ENCODE results near the gene UBAC2. TPM values are rescaled to one million over a fixed set of nuclear protein-coding genes. Genes with fewer than 3 reads are reported as not detected.

Gene UBAC2
- polyA plus RNA-seq, 4 donors = 56.2 to 92.6 (median 76.0) TPM

- WGBS, 3 donors = 17 to 55% (median 39%) methylated on average over 8 of the region's 8 CpGs
- FAIRE-seq = no peak
Observed at GRCh38 chr13:99159331-99160061, 41.2 kb upstream of the UBAC2 start.

GRCh38 chr13:99160415-99160814 lies 40.2 kb upstream of the UBAC2 start:
- no peak overlapping the region for H3K4me3 ChIP-seq (ENCODE audit: low read depth in 1 of 3, low read length in 3 of 3)
- H3K9me3 ChIP-seq (ENCODE audit: control insufficient read depth in 2 of 2, insufficient read depth in 1 of 2, low read depth in 1 of 2, low read length in 1 of 2) = no peaks in the 10 kb centered on the region
- FAIRE-seq = no peak
- no peak overlapping the region for H3K27ac ChIP-seq (ENCODE audit: low read depth in 1 of 3, low read length in 2 of 3)
- H3K36me3 ChIP-seq (ENCODE audit: control insufficient read depth in 3 of 3, insufficient read depth in 2 of 3, low read depth in 1 of 3, low read length in 3 of 3) = no peaks in the 10 kb centered on the region
- H3K4me1 ChIP-seq (ENCODE audit: control insufficient read depth in 3 of 3, insufficient read depth in 2 of 3, low read depth in 1 of 3, low read length in 2 of 3) = no peaks in the 10 kb centered on the region
- no peak for DNase-seq
- H3K27me3 ChIP-seq (ENCODE audit: control insufficient read depth in 3 of 3, insufficient read depth in 3 of 3, low read length in 3 of 3) = peaks cover 0 to 2% (median 0%) of the 10 kb centered on the region in 3 donors
- WGBS, 3 donors = 80 to 92% (median 84%) methylated on average over 4 of the region's 4 CpGs

More at GRCh38 chr13:99159331-99160061, 41.2 kb upstream of the UBAC2 start:
- Histone ChIP-seq H3K9me3 (ENCODE audit: control insufficient read depth in 2 of 2, insufficient read depth in 1 of 2, low read depth in 1 of 2, low read length in 1 of 2) (no peaks in the 10 kb centered on the region), H3K27me3 (ENCODE audit: control insufficient read depth in 3 of 3, insufficient read depth in 3 of 3, low read length in 3 of 3) (peaks cover 0 to 2% (median 0%) of the 10 kb centered on the region in 3 donors), H3K27ac (ENCODE audit: low read depth in 1 of 3, low read length in 2 of 3) (no peak overlapping the region), H3K36me3 (ENCODE audit: control insufficient read depth in 3 of 3, insufficient read depth in 2 of 3, low read depth in 1 of 3, low read length in 3 of 3) (no peaks in the 10 kb centered on the region), H3K4me3 (ENCODE audit: low read depth in 1 of 3, low read length in 3 of 3) (no peak overlapping the region), H3K4me1 (ENCODE audit: control insufficient read depth in 3 of 3, insufficient read depth in 2 of 3, low read depth in 1 of 3, low read length in 2 of 3) (no peaks in the 10 kb centered on the region)
- peak; percentile 10 to 56 for DNase-seq

GRCh38 chr13:99161512-99161911 lies 39.1 kb upstream of the UBAC2 start:
- Histone ChIP-seq H3K36me3 (ENCODE audit: control insufficient read depth in 3 of 3, insufficient read depth in 2 of 3, low read depth in 1 of 3, low read length in 3 of 3) (no peaks in the 10 kb centered on the region), H3K9me3 (ENCODE audit: control insufficient read depth in 2 of 2, insufficient read depth in 1 of 2, low read depth in 1 of 2, low read length in 1 of 2) (no peaks in the 10 kb centered on the region), H3K4me1 (ENCODE audit: control insufficient read depth in 3 of 3, insufficient read depth in 2 of 3, low read depth in 1 of 3, low read length in 2 of 3) (no peaks in the 10 kb centered on the region), H3K27ac (ENCODE audit: low read depth in 1 of 3, low read length in 2 of 3) (no peak overlapping the region), H3K4me3 (ENCODE audit: low read depth in 1 of 3, low read length in 3 of 3) (no peak overlapping the region), H3K27me3 (ENCODE audit: control insufficient read depth in 3 of 3, insufficient read depth in 3 of 3, low read length in 3 of 3) (peaks cover 0 to 2% (median 0%) of the 10 kb centered on the region in 3 donors)
- 70 to 86% (median 75%) methylated on average over 1 of the region's 1 CpG for WGBS, 3 donors
- DNase-seq (no peak), FAIRE-seq (no peak)

GRCh38 chr13:99162567-99163361 lies 37.9 kb upstream of the UBAC2 start:
- Histone ChIP-seq H3K4me3 (ENCODE audit: low read depth in 1 of 3, low read length in 3 of 3) (no peak overlapping the region), H3K9me3 (ENCODE audit: control insufficient read depth in 2 of 2, insufficient read depth in 1 of 2, low read depth in 1 of 2, low read length in 1 of 2) (no peaks in the 10 kb centered on the region), H3K27me3 (ENCODE audit: control insufficient read depth in 3 of 3, insufficient read depth in 3 of 3, low read length in 3 of 3) (peaks cover 0 to 2% (median 0%) of the 10 kb centered on the region in 3 donors), H3K27ac (ENCODE audit: low read depth in 1 of 3, low read length in 2 of 3) (no peak overlapping the region), H3K4me1 (ENCODE audit: control insufficient read depth in 3 of 3, insufficient read depth in 2 of 3, low read depth in 1 of 3, low read length in 2 of 3) (no peaks in the 10 kb centered on the region), H3K36me3 (ENCODE audit: control insufficient read depth in 3 of 3, insufficient read depth in 2 of 3, low read depth in 1 of 3, low read length in 3 of 3) (no peaks in the 10 kb centered on the region)
- WGBS, 3 donors = 86 to 88% (median 87%) methylated on average over 13 of the region's 13 CpGs
- no peak for DNase-seq
- no peak for FAIRE-seq

- no peaks in the 10 kb centered on the region for H3K9me3 ChIP-seq (ENCODE audit: control insufficient read depth in 2 of 2, insufficient read depth in 1 of 2, low read depth in 1 of 2, low read length in 1 of 2)
- no peaks in the 10 kb centered on the region for H3K4me1 ChIP-seq (ENCODE audit: control insufficient read depth in 3 of 3, insufficient read depth in 2 of 3, low read depth in 1 of 3, low read length in 2 of 3)
- FAIRE-seq (no peak), DNase-seq (no peak)
- no peaks in the 10 kb centered on the region for H3K36me3 ChIP-seq (ENCODE audit: control insufficient read depth in 3 of 3, insufficient read depth in 2 of 3, low read depth in 1 of 3, low read length in 3 of 3)
- 77 to 86% (median 81%) methylated on average over 5 of the region's 5 CpGs for WGBS, 3 donors
- no peaks in the 10 kb centered on the region for H3K27me3 ChIP-seq (ENCODE audit: control insufficient read depth in 3 of 3, insufficient read depth in 3 of 3, low read length in 3 of 3)
- H3K4me3 ChIP-seq (ENCODE audit: low read depth in 1 of 3, low read length in 3 of 3) = no peak overlapping the region
- H3K27ac ChIP-seq (ENCODE audit: low read depth in 1 of 3, low read length in 2 of 3) = no peak overlapping the region
Observed at GRCh38 chr13:99164226-99164625, 36.4 kb upstream of the UBAC2 start.

GRCh38 chr13:99165753-99166587 lies 34.7 kb upstream of the UBAC2 start:
- Histone ChIP-seq H3K36me3 (ENCODE audit: control insufficient read depth in 3 of 3, insufficient read depth in 2 of 3, low read depth in 1 of 3, low read length in 3 of 3) (no peaks in the 10 kb centered on the region), H3K27ac (ENCODE audit: low read depth in 1 of 3, low read length in 2 of 3) (no peak overlapping the region), H3K9me3 (ENCODE audit: control insufficient read depth in 2 of 2, insufficient read depth in 1 of 2, low read depth in 1 of 2, low read length in 1 of 2) (no peaks in the 10 kb centered on the region), H3K4me3 (ENCODE audit: low read depth in 1 of 3, low read length in 3 of 3) (no peak overlapping the region), H3K27me3 (ENCODE audit: control insufficient read depth in 3 of 3, insufficient read depth in 3 of 3, low read length in 3 of 3) (no peaks in the 10 kb centered on the region), H3K4me1 (ENCODE audit: control insufficient read depth in 3 of 3, insufficient read depth in 2 of 3, low read depth in 1 of 3, low read length in 2 of 3) (no peaks in the 10 kb centered on the region)
- FAIRE-seq (no peak), DNase-seq (no peak)
- WGBS, 3 donors = 89 to 92% (median 91%) methylated on average over 5 of the region's 5 CpGs

GRCh38 chr13:99172951-99173350 lies 27.7 kb upstream of the UBAC2 start:
- no peak for FAIRE-seq
- peaks cover 0 to 3% (median 0%) of the 10 kb centered on the region in 3 donors for H3K27me3 ChIP-seq (ENCODE audit: control insufficient read depth in 3 of 3, insufficient read depth in 3 of 3, low read length in 3 of 3)
- 86 to 91% (median 90%) methylated on average over 18 of the region's 18 CpGs for WGBS, 3 donors
- H3K27ac ChIP-seq (ENCODE audit: low read depth in 1 of 3, low read length in 2 of 3) = no peak overlapping the region
- no peak for DNase-seq
- H3K36me3 ChIP-seq (ENCODE audit: control insufficient read depth in 3 of 3, insufficient read depth in 2 of 3, low read depth in 1 of 3, low read length in 3 of 3) = no peaks in the 10 kb centered on the region
- H3K4me1 ChIP-seq (ENCODE audit: control insufficient read depth in 3 of 3, insufficient read depth in 2 of 3, low read depth in 1 of 3, low read length in 2 of 3) = peaks cover 0 to 2% (median 0%) of the 10 kb centered on the region in 3 donors
- no peak overlapping the region for H3K4me3 ChIP-seq (ENCODE audit: low read depth in 1 of 3, low read length in 3 of 3)
- no peaks in the 10 kb centered on the region for H3K9me3 ChIP-seq (ENCODE audit: control insufficient read depth in 2 of 2, insufficient read depth in 1 of 2, low read depth in 1 of 2, low read length in 1 of 2)

- H3K9me3 ChIP-seq (ENCODE audit: control insufficient read depth in 2 of 2, insufficient read depth in 1 of 2, low read depth in 1 of 2, low read length in 1 of 2) = no peaks in the 10 kb centered on the region
- no peaks in the 10 kb centered on the region for H3K36me3 ChIP-seq (ENCODE audit: control insufficient read depth in 3 of 3, insufficient read depth in 2 of 3, low read depth in 1 of 3, low read length in 3 of 3)
- H3K27me3 ChIP-seq (ENCODE audit: control insufficient read depth in 3 of 3, insufficient read depth in 3 of 3, low read length in 3 of 3) = peaks cover 0 to 3% (median 0%) of the 10 kb centered on the region in 3 donors
- peaks cover 0 to 2% (median 0%) of the 10 kb centered on the region in 3 donors for H3K4me1 ChIP-seq (ENCODE audit: control insufficient read depth in 3 of 3, insufficient read depth in 2 of 3, low read depth in 1 of 3, low read length in 2 of 3)
- WGBS, 3 donors = 70 to 81% (median 81%) methylated on average over 3 of the region's 3 CpGs
- no peak overlapping the region for H3K4me3 ChIP-seq (ENCODE audit: low read depth in 1 of 3, low read length in 3 of 3)
- FAIRE-seq = no peak
- H3K27ac ChIP-seq (ENCODE audit: low read depth in 1 of 3, low read length in 2 of 3) = no peak overlapping the region
- no peak for DNase-seq
Observed at GRCh38 chr13:99173606-99174005, 27.0 kb upstream of the UBAC2 start.

Data from small intestine (tissue), 7 donors.